ENCODE results near the gene XKRX. TPM values are rescaled to one million over a fixed set of nuclear protein-coding genes. Genes with fewer than 3 reads are reported as not detected.

XKRX gene
- total RNA-seq, 1 donor from 2014 or later = not detected

DNA sequence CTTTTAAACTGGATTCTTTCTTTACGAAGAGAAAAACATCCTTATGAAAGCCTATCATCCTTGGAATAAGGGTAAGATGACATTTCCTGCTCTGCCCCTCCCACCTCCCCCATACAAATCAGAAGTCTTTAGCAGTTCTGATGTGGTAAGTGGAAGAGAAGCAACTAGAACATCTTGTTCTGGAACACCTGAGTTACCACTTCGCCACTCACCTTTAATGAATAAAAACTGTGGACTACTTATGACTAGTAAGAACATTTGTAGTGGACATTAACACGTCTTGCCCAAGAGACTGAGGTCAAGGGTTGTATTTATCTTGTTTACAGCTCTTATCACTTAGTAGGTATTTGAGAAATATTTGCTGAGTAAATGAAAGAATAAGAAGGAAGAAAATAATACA lies 4.3 kb downstream of the XKRX start:
- Histone ChIP-seq H3K4me1 (no peaks in the 10 kb centered on the region), H3K9me3 (no peaks in the 10 kb centered on the region), H3K36me3 (no peaks in the 10 kb centered on the region), H3K27me3 (no peaks in the 10 kb centered on the region), H3K4me3 (no peak overlapping the region), H3K27ac (no peak overlapping the region)
- intact Hi-C loops (cut with DNase I) = no loop called here
- no peak for TF ChIP-seq CTCF (IDR thresholded peaks at IDR 0.05)
- no peak for DNase-seq (ENCODE audit: low spot score in 2 of 2)

- no peak for TF ChIP-seq CTCF (IDR thresholded peaks at IDR 0.05)
- no peak for DNase-seq (ENCODE audit: low spot score in 2 of 2)
- Histone ChIP-seq H3K4me1 (no peaks in the 10 kb centered on the region), H3K4me3 (no peak overlapping the region), H3K9me3 (no peaks in the 10 kb centered on the region), H3K36me3 (no peaks in the 10 kb centered on the region), H3K27me3 (no peaks in the 10 kb centered on the region), H3K27ac (no peak overlapping the region)
- intact Hi-C loops (cut with DNase I) = no loop called here
Measured at GRCh38 chrX:100915562-100915961, 13.2 kb downstream of the XKRX start.

- TF ChIP-seq CTCF (IDR thresholded peaks at IDR 0.05) = no peak
- Histone ChIP-seq H3K27ac (no peak overlapping the region), H3K27me3 (no peaks in the 10 kb centered on the region), H3K4me3 (no peak overlapping the region), H3K9me3 (no peaks in the 10 kb centered on the region), H3K36me3 (no peaks in the 10 kb centered on the region), H3K4me1 (no peaks in the 10 kb centered on the region)
- no peak for DNase-seq (ENCODE audit: low spot score in 2 of 2)
- intact Hi-C loops (cut with DNase I) = no loop called here
Measured at GRCh38 chrX:100913111-100913510, 15.6 kb downstream of the XKRX start.

- Histone ChIP-seq H3K4me1 (no peaks in the 10 kb centered on the region), H3K4me3 (no peak overlapping the region), H3K27me3 (no peaks in the 10 kb centered on the region), H3K9me3 (no peaks in the 10 kb centered on the region), H3K36me3 (no peaks in the 10 kb centered on the region), H3K27ac (no peak overlapping the region)
- no peak for DNase-seq (ENCODE audit: low spot score in 2 of 2)
- intact Hi-C loops (cut with DNase I) = no loop called here
- no peak for TF ChIP-seq CTCF (IDR thresholded peaks at IDR 0.05)
Measured at GRCh38 chrX:100911731-100912130, 17.0 kb downstream of the XKRX start.

- no peaks in the 10 kb centered on the region for H3K36me3 ChIP-seq
- peaks cover 0 to 5% of the 10 kb centered on the region in 2 donors for H3K9me3 ChIP-seq
- no peak for DNase-seq (ENCODE audit: low spot score in 2 of 2)
- intact Hi-C loops (cut with DNase I) = no loop called here
- no peaks in the 10 kb centered on the region for H3K27me3 ChIP-seq
- no peak for TF ChIP-seq CTCF (IDR thresholded peaks at IDR 0.05)
- H3K27ac ChIP-seq = no peak overlapping the region
- no peak overlapping the region for H3K4me3 ChIP-seq
- no peaks in the 10 kb centered on the region for H3K4me1 ChIP-seq
Measured at GRCh38 chrX:100905620-100906019, 23.1 kb downstream of the XKRX start.

- Histone ChIP-seq H3K27me3 (no peaks in the 10 kb centered on the region), H3K4me3 (no peak overlapping the region), H3K4me1 (no peaks in the 10 kb centered on the region), H3K9me3 (peaks cover 0 to 5% of the 10 kb centered on the region in 2 donors), H3K27ac (no peak overlapping the region), H3K36me3 (no peaks in the 10 kb centered on the region)
- intact Hi-C loops (cut with DNase I) = no loop called here
- DNase-seq (ENCODE audit: low spot score in 2 of 2) = no peak
- no peak for TF ChIP-seq CTCF (IDR thresholded peaks at IDR 0.05)
Measured at GRCh38 chrX:100904433-100904832, 24.3 kb downstream of the XKRX start.
